OCI-M2 (cell line): Measurements from ENCODE around the gene CDH5.

Experiments used
- DNase-seq: peaks from one replicate; lab custom pipeline; 2025; ENCODE audit not compliant: unreplicated experiment; lab: John Stamatoyannopoulos, UW

CDH5 gene

GRCh38 chr16:66354034-66354909, 12.2 kb upstream of the CDH5 start:
- DNase-seq, result no peak

DNA sequence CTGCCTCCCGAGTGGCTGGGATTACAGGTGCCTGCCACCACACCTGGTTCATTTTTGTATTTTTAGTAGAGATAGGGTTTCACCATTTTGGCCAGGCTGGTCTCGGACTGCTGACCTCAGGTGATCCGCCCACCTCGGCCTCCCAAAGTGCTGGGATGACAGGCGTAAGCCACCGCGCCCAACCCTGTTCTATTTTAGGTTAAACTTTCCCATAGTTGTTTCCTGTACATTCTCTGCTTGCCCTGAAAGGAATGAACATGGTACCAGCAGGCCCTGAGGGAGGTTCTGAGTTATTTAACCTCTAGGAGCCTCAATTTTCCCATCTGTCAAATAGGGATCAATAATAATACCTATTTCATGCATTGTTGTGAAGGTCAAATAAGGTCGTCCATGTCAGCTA, 11.0 kb upstream of the CDH5 start:
- no peak for DNase-seq

GRCh38 chr16:66357523-66357928, 9.0 kb upstream of the CDH5 start:
- no peak for DNase-seq

GRCh38 chr16:66358231-66358630, 8.3 kb upstream of the CDH5 start:
- DNase-seq, result no peak

DNA sequence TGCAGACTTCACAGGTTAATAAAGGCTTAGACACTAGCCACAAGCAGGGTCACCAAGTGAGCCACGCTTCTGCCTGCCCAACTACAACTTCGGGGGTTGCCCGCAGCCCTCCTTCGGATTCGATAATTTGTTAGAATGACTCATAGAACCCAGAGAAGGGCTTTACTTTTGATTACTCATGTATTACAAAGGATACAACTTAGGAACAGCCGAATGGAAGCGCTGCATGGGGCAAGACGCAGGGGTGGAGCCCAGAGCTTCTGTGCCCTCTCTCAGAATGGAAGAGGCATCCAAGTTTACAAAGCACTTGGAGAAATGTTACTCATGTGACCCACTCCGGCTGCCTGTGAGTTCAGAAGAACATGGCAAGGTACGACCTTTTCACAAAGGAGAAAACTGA, 7.5 kb upstream of the CDH5 start:
- no peak for DNase-seq

GRCh38 chr16:66359811-66360608, 6.5 kb upstream of the CDH5 start:
- no peak for DNase-seq

- DNase-seq, result no peak
These were observed 5.7 kb upstream of the CDH5 start for GRCh38 chr16:66360624-66361324.

DNA sequence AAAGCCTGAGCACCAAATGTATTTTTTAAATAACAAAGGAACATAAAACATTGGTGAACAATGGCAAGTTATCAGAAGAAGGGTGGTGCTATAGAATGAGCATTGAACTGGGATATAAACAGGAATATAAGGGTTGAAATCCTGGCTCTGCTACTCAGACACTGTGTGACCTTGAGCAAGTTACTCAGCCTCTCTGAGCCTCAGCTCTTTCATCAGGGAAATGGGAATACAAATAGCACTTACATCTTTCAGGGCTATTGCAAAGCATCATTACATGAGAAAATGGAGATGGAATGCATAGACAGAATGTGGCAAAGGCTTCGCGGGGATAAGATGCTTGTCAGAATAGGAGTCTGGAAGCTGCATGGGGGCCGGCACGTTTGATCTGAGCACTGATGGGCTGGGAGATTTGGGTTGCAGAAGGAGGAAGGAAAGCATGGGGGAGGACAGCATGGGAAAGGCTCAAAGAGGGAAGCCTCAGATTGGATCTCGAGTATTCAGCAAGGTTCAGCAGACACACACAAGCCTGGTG, 4.8 kb upstream of the CDH5 start:
- no peak for DNase-seq

DNA sequence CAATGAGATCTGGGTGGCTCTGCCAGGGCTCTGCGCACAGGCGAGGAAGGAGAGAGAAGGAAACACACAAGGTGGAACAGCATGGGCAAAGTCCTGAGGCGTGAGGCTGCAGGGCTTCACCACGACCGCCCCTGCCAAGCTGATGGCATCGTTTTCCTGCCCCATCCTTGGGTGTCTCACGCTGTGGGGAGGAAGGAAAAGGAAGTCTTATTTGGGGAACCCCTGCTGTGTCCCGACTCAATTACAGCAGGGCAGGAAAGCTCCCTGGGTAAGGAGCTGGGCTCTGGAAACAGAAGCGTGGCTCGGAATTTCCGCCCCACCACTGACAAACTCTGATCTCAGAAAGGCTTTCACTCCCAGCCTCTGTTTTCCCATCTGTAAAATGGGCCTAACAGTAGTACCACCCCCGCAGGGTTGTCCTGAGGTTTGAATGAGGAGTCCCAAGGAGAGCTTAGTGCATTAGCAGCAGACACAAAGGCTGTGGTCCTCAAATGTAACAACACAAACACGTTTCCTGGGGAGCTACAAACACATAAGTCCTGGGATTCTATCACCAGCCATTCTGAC, 3.2 kb upstream of the CDH5 start:
- no peak for DNase-seq

DNA sequence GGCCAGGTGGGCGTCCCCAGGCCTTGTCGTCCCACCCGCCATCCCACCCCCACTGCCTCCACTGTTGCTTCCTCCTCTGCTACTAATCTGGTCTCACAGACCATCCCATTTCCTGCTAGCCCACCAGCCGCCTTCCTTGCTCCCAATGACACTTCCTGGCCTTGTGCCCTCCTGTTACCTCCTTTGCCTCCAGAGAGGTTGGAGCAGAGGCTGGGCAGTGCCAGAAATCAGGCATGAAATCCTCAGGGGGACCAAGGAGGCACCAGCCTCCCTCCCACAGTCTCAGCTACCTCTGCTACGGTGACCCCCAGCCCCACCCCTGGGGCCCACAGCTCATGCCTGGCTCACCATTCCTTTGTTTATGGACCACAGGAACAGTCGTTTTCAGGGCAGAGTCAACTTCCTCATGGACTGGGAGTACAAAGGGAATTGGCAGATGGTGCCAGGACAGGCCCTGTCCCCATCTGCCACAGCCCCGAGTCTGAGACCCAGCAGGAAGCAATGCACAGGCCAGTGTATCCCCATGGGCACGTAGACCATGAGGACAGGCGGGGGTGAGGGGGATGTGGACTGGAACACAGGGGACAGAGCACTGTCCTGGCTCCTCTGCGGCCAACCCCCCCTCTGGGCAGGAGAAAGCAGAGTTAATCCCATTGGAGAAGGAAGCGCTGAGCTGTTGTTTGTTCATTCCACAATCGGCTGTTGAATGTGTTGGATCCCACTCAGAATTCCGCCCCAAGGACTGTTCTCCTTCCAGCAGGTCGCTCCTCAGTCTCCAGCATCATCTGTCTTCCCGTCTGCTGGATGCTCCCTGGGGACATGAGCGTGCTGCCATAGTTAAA, 2.2 kb upstream of the CDH5 start:
- DNase-seq, result no peak

- no peak for DNase-seq
These were observed 1.6 kb upstream of the CDH5 start for GRCh38 chr16:66364959-66365306.

GRCh38 chr16:66365651-66366050, 840 bp upstream of the CDH5 start:
- DNase-seq, result no peak

DNA sequence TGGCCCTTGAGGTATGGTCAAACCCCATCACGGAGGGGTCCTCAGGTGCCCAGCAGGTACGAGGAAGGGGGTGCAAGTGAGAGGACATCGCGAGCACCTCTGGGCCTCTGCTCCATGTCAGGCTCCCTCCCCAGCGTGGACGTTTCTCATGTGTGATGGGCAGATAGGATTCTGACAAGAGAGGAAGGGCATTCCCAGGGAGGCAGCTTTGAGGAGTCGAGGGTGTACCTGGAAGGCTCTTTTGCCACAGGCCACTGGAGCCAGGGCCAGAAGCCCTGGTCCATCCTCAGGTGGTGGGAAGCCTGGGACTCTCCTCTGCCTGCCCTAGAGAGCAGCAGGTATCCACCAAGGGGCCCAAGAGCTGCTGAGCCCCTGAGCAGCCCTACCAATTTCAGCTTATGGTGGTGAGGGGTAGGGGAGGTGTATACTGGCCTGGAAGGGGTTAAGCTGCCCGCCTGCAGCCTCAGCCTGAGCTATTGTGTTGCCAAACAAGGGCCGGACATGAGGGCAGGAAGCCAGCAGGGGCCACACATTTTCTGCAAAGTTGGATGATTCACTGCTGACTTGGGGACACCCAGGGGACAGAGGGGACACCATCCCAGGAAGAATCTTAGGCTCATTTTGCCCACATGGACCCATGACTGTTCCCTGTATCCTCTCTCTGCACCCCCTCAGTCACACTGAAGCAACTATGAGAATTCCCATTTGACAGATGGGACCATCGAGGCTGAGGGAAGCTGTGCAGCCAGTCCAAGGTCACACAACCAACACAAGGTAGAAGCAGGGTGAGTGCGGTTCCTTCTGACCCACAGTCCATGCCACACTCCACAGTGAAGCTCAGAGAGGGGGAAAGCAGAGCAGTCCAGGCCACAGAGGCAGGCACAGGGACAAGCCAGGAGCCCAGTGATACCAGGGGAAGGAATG, 1.7 kb downstream of the CDH5 start:
- no peak for DNase-seq

- no peak for DNase-seq
These were observed 2.6 kb downstream of the CDH5 start for GRCh38 chr16:66369055-66369592.

DNA sequence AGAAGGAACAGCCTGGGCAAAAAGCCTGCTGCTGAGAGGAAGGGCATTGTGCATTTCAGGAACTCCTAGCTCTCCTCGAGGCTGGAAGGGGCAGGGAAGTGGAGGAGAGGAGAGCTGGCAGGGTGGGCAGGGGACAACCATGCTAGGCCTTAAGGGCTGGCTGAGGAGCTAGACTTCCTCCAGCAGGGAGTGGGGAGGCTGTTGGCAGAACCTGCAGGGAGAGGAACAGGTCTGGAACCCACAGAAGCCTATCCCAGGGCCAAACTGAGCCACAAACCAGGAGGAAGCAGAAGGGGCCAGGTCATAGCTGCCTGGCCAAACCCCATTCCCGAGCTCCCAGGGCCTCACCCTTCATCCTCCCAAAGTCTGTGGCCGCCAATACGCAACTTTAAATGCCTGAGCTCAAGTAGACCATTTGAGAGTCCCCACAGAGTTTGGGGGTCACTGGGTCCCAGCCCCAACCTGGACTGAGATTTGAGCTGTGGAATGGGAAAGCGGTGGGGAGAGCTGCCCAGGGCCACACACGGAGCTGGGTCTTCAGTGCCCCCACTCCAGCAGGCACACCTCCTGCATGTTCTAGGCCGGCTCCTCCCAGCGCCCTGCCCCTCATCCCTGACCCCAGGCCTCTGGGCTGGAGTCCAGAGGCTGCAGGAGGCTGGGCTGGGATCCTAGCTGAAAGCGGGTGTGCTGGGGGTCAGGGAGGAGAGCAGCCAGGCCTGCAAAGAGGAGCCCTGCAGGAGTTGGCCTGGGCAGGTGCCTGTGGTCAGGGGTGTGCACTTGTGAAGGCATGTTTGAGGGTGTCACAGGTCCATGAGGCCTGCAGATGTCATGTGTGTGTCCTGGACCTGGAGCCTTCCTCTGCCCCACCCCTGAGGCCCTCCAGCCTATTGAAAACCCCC, 4.5 kb downstream of the CDH5 start:
- DNase-seq, result no peak

DNA sequence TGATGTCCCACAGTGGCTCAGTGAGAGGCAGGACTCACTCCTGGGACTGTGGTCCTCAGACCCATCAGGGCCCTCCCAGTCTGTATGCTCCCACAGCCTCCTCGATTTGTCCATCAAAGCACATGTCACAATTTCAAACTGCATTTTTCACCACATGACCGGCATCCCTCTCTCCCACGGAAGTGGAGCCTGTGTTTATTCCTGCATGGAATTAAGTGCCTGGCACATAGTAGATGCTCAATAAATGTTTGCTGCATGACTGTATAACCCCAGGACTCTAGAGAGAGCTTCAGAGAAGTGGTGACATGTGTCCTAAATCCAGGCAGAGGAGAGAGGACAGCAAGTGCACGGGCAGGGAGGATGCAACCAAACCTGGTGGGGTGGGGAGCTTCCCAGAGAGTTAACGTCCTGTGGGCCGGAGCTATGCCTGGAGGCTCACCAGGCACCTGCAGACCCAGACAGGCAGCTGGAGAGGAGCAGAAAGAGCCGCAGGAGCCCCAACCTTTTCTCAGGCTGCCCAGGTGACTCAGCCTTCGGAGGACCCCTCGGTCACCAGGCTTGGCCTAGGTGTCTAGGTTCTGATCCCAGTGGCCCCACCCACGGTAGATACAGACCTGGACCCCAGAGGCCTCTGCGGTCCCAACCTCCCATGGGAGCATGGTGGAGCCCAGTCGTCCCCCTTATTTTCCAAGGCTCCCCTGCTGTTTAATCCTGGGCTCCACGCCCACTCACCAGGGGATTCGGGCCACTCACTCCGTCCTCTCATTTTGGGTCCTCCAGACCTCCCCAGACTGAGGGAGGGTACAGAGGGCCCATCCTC, 5.8 kb downstream of the CDH5 start:
- no peak for DNase-seq

DNA sequence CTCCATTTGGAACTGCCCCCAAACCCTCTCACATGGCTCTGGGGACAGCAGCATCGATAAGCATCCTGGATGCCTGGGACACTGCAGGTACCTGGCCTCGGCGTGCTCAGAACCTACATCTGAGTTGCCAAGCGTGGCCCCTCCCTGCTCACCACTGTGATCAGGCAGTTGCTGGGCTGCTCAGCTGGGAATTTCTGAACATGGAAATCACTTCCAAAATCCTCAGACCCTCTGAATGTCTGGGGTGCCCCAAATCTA, 6.3 kb downstream of the CDH5 start:
- no peak for DNase-seq
